ENCODE data around the gene IVD.

The IVD gene

DNA sequence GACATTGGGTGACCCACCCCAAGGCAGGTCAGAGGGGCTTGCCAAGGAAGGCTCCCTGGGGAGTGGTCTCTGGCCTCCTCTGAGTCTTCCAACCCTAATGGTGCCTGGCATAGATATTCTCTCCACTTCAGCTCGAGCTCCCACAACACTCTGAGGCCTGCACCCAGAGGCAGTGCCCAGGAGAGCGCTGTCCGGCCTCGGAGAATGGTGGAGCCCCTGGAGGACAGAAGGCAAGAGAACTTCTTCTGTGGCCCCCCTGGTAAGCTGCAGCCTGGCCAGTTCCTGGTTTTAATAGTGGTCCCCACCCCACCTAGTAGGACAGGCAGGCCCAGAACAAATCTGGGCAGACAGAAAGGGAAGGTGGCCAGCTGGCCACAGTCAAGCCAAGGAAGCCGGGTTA lies 40.6 kb upstream of the IVD start:
- TF ChIP-seq, protein P1, sequence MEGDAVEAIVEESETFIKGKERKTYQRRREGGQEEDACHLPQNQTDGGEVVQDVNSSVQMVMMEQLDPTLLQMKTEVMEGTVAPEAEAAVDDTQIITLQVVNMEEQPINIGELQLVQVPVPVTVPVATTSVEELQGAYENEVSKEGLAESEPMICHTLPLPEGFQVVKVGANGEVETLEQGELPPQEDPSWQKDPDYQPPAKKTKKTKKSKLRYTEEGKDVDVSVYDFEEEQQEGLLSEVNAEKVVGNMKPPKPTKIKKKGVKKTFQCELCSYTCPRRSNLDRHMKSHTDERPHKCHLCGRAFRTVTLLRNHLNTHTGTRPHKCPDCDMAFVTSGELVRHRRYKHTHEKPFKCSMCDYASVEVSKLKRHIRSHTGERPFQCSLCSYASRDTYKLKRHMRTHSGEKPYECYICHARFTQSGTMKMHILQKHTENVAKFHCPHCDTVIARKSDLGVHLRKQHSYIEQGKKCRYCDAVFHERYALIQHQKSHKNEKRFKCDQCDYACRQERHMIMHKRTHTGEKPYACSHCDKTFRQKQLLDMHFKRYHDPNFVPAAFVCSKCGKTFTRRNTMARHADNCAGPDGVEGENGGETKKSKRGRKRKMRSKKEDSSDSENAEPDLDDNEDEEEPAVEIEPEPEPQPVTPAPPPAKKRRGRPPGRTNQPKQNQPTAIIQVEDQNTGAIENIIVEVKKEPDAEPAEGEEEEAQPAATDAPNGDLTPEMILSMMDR (IDR thresholded peaks at IDR 0.05; ENCODE audit: low read depth, low read length), result no peak
- Histone ChIP-seq H3K27me3 (ENCODE audit: insufficient read depth, low read depth, severe bottlenecking) (no peaks in the 10 kb centered on the region), H3K4me3 (ENCODE audit: low read depth, low read length) (no peak overlapping the region), H3K9me3 (ENCODE audit: severe bottlenecking) (no peaks in the 10 kb centered on the region), H3K36me3 (peaks cover 9% of the 10 kb centered on the region), H3K27ac (no peak overlapping the region)
- DNase-seq, result no peak

DNA sequence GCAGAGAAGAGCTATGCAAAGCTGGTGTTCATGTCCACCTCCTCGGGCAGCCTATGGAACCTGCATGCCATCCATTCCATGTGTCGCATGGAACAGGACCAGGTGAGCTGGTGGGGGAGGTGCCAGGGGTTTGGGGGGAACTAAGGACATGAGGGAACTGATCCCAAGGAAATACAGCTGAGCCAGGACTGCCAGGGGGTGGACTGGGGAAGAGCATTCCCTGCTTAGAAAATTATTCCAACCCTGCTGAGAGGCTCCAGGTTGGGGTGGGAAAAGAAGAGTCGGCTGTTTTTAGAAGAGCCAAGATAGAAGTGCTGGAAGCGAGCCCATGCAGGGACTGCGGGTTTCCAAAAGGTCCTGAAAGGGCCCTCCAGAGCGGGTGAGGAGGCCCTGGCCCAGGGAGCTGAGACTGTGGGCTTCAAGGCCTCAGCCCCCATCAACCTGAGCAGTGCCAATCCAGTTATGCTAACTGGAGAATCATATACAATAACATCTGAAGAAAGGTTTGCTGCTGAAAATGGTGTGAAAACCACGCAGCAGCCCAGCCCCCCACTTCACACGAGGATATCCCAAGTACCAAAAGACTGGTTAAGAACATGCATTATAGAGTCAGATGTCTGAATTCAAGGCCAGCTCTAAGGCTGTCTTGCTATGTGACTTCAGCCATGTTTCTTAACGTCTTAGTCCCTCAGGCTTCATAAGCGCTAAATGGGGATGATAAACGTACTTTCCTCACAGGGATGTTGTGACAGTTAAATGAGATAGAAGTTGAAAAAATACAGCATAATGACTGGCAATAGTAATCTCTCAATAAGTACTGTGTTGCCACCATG lies 39.8 kb upstream of the IVD start:
- Histone ChIP-seq H3K9me3 (ENCODE audit: severe bottlenecking) (no peaks in the 10 kb centered on the region), H3K27me3 (ENCODE audit: insufficient read depth, low read depth, severe bottlenecking) (no peaks in the 10 kb centered on the region)

DNA sequence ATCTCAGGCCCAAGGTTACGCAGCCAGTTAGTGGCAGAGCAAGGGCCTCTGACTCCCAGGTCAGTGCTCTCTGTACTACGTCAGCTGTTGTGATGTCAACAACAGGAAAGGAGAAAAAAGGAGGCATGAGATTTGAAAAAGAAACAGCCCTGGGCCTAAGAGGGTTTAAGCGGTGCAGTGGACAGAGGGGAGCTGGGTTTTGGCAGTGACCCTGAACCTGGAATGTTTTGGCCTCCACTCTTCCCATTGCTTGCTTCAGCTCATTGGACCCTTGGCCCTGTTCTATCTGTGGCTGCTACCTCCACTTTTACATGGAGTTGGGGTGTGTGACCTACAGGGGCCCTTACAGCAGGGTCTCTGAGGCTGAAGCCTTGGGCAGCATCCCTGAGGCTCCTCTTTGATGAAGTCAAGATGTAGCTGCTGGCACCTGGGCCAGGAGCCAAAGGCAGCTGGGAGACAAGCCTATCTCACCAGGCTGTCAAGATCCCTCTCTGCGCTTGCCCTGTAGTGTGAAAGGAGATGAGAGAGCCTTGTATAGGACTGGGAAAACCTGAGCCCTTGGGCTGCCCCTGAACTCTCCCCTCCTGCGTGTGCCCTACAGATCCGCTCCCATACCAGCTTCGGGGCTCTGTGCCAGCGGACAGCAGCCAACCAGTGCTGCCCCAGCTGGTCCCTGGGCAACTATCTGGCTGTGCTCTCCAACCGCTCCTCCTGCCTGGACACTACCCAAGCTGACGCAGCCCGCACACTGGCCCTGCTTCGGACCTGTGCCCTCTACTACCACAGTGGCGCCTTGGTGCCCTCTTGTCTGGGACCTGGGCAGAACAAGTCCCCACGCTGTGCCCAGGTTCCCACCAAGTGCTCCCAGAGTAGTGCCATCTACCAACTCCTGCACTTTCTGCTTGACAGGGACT lies 38.9 kb upstream of the IVD start:
- TF ChIP-seq, protein P1 (IDR thresholded peaks at IDR 0.05; ENCODE audit: low read depth, low read length), result no peak
- no peak overlapping the region for H3K27ac ChIP-seq

More for the DNA sequence above, 39.8 kb upstream of the IVD start:
- Histone ChIP-seq H3K4me3 (ENCODE audit: low read depth, low read length) (no peak overlapping the region), H3K36me3 (peaks cover 9% of the 10 kb centered on the region), H3K27ac (no peak overlapping the region)
- TF ChIP-seq, protein P1 (IDR thresholded peaks at IDR 0.05; ENCODE audit: low read depth, low read length), result no peak
- no peak for DNase-seq

DNA sequence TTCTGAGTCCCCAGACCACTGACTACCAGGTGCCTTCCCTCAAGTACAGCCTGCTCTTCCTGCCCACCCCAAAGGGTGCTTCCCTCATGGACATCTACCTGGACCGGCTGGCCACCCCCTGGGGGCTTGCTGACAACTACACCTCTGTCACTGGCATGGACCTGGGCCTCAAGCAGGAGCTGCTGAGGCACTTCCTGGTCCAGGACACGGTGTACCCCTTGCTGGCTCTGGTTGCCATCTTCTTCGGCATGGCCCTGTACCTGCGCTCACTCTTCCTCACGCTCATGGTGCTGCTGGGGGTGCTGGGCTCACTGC lies 38.3 kb upstream of the IVD start:
- no peaks in the 10 kb centered on the region for H3K9me3 ChIP-seq (ENCODE audit: severe bottlenecking)
- H3K27me3 ChIP-seq (ENCODE audit: insufficient read depth, low read depth, severe bottlenecking), result no peaks in the 10 kb centered on the region
- H3K36me3 ChIP-seq, result peaks cover 9% of the 10 kb centered on the region
- H3K4me3 ChIP-seq (ENCODE audit: low read depth, low read length), result no peak overlapping the region
- TF ChIP-seq, protein P1 (IDR thresholded peaks at IDR 0.05; ENCODE audit: low read depth, low read length), result no peak
- no peak for DNase-seq
- H3K27ac ChIP-seq, result no peak overlapping the region

More for the DNA sequence above, 38.9 kb upstream of the IVD start:
- Histone ChIP-seq H3K4me3 (ENCODE audit: low read depth, low read length) (no peak overlapping the region), H3K9me3 (ENCODE audit: severe bottlenecking) (no peaks in the 10 kb centered on the region), H3K27me3 (ENCODE audit: insufficient read depth, low read depth, severe bottlenecking) (no peaks in the 10 kb centered on the region), H3K36me3 (peaks cover 9% of the 10 kb centered on the region)
- no peak for DNase-seq

DNA sequence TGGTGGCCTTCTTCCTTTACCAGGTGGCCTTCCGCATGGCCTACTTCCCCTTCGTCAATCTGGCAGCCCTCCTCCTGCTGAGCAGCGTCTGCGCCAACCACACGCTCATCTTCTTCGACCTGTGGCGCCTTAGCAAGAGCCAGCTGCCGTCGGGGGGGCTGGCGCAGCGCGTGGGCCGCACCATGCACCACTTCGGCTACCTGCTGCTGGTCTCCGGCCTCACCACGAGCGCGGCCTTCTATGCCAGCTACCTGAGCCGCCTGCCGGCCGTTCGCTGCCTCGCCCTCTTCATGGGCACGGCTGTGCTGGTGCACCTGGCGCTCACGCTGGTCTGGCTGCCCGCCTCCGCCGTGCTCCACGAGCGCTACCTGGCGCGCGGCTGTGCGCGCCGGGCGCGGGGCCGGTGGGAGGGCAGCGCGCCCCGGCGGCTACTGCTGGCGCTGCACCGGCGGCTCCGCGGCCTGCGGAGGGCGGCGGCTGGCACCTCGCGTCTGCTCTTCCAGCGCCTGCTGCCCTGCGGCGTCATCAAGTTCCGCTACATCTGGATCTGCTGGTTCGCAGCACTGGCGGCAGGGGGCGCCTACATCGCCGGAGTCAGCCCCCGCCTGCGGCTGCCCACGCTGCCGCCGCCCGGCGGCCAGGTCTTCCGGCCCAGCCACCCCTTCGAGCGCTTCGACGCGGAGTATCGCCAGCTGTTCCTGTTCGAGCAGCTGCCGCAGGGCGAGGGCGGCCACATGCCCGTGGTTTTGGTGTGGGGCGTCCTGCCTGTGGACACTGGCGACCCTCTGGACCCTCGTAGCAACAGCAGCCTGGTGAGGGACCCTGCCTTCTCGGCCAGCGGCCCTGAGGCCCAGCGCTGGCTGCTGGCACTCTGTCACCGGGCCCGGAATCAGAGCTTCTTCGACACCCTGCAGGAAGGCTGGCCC lies 37.6 kb upstream of the IVD start:
- TF ChIP-seq, protein P1 (IDR thresholded peaks at IDR 0.05; ENCODE audit: low read depth, low read length), result no peak
- Histone ChIP-seq H3K36me3 (peaks cover 9% of the 10 kb centered on the region), H3K27ac (no peak overlapping the region), H3K27me3 (ENCODE audit: insufficient read depth, low read depth, severe bottlenecking) (no peaks in the 10 kb centered on the region), H3K9me3 (ENCODE audit: severe bottlenecking) (no peaks in the 10 kb centered on the region), H3K4me3 (ENCODE audit: low read depth, low read length) (no peak overlapping the region)
- no peak for DNase-seq

Data from WERI-Rb-1 (cell line).